Fibroblast of lung (primary cell): Measurements from ENCODE around the gene EFCAB7.

Experiments used
- CTCF ChIP-seq, 2 donors: IDR thresholded peaks in 1 of 2; conservative IDR thresholded peaks in 1 of 2; 1 replicate in 1 of 2; 2 replicates in 1 of 2; pipeline ENCODE4 v1.5.1; 2011 to 2012; ENCODE audit warnings: low read length in 2 of 2, control low read depth in 1 of 2, inconsistent platforms in 1 of 2, low read depth in 1 of 2, mild to moderate bottlenecking in 1 of 2
- EZH2 ChIP-seq: IDR thresholded peaks from 2 replicates; pipeline ENCODE4 v1.5.1; 2012; ENCODE audit warnings: low read length, control low read depth, mild to moderate bottlenecking; ENCODE audit errors: missing control alignments

DNA sequence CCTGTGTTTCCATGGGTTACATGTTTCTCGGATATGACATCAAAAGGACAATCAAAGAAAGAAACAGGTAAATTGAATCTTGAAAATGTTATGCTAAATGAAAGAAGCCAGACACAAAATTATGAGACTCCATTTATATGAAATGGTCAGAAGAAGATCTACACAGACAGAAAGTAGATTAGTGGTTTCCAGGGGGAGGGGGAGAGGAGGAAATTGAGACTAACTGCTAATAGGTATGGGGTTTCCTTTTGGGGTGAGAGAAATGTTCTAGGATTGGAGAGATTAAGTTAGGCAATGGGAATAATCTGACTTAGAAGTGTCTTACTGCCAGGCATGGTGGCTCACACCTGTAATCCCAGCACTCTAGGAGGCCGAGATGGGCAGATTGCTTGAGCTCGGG, 22.1 kb upstream of the EFCAB7 start:
- no peak for TF ChIP-seq CTCF (conservative IDR thresholded peaks at IDR 0.05 in 1 of 2, IDR thresholded peaks at IDR 0.05 in 1 of 2; ENCODE audit: low read depth in 1 of 2, low read length in 2 of 2)
- TF ChIP-seq EZH2: no peak
